GM19043 (cell line): ENCODE data around the gene OVOL1.
A peak's percentile ranks its signal among the peaks of the same experiment; 100 is the strongest.
"Not testable (repeated sequence)": the region's sequence is repeated elsewhere in the genome, so short reads cannot be mapped to it uniquely, and the experiment has no call there.

ENCODE experiments used
- ATAC-seq: cut with Tn5 transposase; IDR thresholded peaks from one replicate; pipeline ENCODE4 v1.9.1; 2021; ENCODE audit warnings: low read depth; ENCODE audit not compliant: unreplicated experiment

Gene OVOL1

GRCh38 chr11:65811764-65812475 lies 25.1 kb downstream of the OVOL1 start:
- no peak for ATAC-seq

GRCh38 chr11:65814131-65814985 lies 27.5 kb downstream of the OVOL1 start:
- no peak for ATAC-seq

- ATAC-seq: no peak
Observed at GRCh38 chr11:65814986-65815565, 28.2 kb downstream of the OVOL1 start.

- ATAC-seq: no peak
Observed at GRCh38 chr11:65816696-65817095, 29.8 kb downstream of the OVOL1 start.

GRCh38 chr11:65817312-65817834 lies 30.5 kb downstream of the OVOL1 start:
- no peak for ATAC-seq

- peak; percentile 58 for ATAC-seq
Observed at GRCh38 chr11:65817835-65818680, 31.2 kb downstream of the OVOL1 start.

GRCh38 chr11:65821107-65821506 lies 34.2 kb downstream of the OVOL1 start:
- no peak for ATAC-seq

GRCh38 chr11:65822776-65823528 lies 36.1 kb downstream of the OVOL1 start:
- no peak for ATAC-seq

GRCh38 chr11:65826984-65827735 lies 40.3 kb downstream of the OVOL1 start:
- no peak for ATAC-seq

- ATAC-seq: no peak
Observed at GRCh38 chr11:65829459-65829858, 42.6 kb downstream of the OVOL1 start.

- not testable (repeated sequence) for ATAC-seq
Observed at GRCh38 chr11:65832231-65832630, 45.4 kb downstream of the OVOL1 start.

GRCh38 chr11:65833297-65834030 lies 46.6 kb downstream of the OVOL1 start, which contains the start of gene SNX32:
SNX32 (plus strand) TSS chr11:65833963; CDS start chr11:65834066, 103 bp downstream.
- ATAC-seq: peak; percentile 95

GRCh38 chr11:65834202-65834601 lies 47.3 kb downstream of the OVOL1 start:
- no peak for ATAC-seq

- no peak for ATAC-seq
Observed at GRCh38 chr11:65842144-65842543, 55.3 kb downstream of the OVOL1 start.

GRCh38 chr11:65843811-65844210 lies 56.9 kb downstream of the OVOL1 start:
- ATAC-seq: no peak

GRCh38 chr11:65844231-65844872 lies 57.5 kb downstream of the OVOL1 start:
- no peak for ATAC-seq
